ENCODE data around the gene MRTFB.
"Not testable (repeated sequence)": the region's sequence is repeated elsewhere in the genome, so short reads cannot be mapped to it uniquely, and the experiment has no call there.

MRTFB gene

DNA sequence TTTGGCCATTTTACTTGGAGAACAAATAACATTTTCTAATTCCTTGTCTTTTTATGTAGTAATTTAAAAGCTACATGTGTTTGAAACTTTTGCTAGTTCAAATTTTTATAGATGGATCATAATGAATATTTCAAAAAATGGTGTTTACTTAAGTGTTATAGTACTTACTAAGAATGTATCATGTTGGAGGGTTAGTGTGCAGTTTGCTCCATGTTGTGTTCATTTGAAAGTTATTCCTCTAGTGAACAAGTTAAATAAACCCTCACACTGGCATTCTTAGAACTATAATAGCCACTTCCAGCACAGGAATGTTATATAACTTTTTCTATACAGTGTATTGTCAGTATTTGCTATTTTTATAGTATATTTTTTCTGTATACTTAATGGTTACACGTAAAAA, 62.8 kb downstream of the MRTFB start:
- no peak for DNase-seq

DNA sequence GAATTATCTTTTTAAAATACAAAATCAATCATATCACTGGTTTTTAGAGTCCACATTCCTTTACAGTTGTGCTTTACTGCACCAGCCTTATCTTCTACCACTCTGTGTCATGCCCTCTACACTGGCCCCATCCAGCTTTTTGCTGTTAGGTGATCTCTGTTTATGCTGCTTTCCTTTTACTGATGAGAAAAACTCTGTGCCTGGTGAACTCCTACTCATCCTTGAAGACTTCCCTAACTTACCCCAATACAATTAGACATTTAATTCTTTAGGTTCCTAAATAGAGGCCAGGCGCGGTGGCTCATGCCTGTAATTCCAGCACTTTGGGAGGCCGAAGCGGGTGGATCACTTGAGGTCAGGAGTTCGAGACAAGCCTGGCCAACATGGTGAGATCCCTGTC, 64.6 kb downstream of the MRTFB start:
- no peak for DNase-seq

DNA sequence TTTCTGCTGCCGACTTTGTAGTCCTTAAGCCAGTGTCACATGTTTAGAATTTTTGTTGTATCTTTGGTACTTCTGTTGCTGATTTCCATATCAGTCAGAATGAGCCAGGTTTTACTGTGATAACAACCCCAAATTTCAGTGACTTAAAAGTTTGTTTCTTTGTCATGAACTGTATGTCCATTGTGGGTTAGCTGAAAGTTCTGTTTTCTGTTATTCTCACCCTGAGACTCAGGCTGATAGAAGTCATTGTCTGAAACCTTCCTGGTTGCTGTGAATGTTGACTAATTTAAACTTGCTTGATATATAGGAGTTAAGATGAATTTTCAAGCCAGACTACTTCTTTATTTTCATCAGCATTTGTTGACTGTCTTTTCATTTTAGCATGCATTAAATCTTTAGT, 68.8 kb downstream of the MRTFB start:
- DNase-seq = no peak

DNA sequence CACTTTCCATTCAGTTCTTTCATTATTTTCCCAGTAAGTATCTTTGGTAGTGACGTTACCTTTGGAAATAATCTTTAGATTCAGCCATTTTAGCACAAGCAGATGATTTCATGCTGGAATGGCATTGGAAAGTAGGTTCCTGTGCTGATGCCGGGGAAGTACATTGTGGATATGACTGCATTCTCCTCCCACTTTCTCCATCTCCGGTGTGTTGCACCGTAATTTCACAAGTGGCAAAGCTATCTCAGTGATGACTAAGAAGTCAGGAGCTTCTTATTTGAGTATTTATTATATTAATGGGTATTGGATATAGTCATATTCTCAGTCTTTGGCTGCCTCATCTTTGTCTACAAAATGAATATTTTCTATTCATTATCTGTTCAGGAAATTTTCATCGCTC, 69.8 kb downstream of the MRTFB start:
- DNase-seq = no peak

DNA sequence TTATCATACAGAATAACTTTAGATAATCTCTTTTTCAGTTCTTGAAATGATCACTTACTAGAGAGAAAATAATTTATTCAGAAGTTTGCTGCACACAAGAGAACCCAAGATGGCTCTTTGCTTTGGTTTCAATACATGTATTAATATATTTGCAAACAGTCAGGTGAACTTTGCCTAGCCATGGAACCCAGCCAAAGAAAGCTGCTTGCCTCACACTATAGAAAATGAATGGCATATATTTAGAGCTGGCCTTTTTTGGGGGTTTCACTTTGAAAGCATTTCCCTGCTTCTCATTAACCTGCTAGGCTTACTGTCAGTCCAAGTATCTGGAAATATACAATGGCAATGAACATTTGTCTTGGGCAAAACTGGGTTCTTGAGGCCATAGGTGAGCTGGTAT, 75.3 kb downstream of the MRTFB start:
- DNase-seq = no peak

DNA sequence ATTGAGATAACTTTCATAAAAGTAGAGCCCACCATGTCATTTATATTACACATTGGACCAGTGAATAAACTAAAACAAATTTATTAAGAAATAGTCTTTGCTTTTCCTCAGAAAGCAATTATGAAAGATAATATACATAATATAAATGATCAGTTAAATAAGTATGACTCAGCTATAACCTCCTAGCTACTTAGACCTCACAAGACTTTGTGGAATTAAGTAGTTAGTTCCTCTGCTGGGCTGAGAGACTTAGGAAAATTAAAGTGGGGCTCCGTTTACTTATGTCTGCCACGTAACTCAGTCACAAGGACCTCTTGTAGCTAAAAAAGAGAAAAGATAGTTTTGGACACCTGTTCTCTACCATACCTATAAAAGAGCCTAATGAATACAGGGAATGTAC, 76.9 kb downstream of the MRTFB start:
- DNase-seq = no peak

DNA sequence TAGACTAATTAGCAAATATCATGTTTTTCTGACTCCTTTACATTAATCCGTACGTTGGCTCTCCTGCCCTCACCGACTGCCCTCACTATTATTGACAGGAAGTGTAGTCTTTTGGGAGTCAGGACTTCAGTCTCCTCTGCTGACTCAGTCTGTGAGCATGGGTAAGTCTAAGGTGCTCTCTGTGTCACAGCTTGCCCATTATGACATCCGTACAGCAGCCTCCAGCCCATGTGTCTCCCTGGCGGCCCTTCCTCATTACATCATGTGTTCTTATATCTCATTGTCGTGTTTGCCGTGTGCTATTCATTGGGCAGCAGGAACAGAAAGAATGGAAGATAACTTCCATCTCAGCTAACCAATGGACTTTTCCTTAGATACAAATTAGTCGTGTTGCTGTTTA, 77.5 kb downstream of the MRTFB start:
- DNase-seq = no peak

DNA sequence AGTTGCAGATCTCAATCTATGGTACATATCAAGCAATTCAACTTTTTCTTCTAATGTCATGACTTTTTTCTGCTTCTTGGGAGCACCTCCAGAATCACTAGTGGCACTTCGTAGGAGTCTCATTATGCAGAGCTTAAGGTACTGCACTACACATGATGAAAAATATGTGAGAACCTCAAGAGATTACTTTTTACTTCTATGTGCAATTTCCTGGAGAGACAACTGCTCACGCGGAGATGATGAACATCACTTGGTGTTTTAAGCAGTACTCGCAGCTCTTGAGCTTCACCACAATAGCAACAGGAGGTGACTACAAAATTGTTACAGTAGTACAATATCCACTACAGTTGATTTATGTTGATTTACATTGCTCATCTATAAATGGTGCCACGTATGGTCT, 79.7 kb downstream of the MRTFB start:
- no peak for DNase-seq

DNA sequence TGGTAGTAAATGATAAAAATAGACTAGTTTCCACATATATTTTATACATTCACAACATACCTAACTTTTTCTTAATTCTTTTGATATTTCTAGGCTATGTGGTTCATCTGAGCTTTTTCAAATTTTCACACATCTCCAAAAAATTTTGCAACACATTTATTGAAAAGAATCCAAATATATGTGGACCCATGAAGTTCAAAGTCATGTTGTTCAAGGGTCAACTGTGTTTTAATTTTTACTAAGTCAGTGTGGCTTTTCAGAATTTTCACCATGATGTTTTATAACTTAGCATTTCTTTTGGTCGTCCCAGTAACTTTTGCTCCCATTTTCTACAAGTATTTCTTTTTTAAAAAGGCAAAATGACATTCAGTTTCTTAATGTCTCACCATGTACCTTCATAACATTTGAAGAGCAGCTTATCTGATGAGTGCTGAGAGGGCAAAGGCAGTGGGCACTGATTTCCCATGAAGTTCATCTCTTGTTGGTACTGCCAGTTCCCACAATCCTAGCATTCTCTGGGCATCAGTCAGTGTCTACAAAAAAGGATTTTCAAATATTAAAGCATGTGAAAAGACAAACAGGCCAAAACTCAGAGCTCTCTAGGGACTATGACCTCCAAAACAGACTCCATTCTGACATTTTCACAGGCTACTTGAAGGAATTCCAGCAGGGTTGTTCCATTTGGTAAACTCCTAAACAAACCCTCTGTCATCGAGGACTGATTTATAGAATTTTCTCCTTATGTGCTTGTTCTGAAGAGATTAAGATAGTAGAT, 80.3 kb downstream of the MRTFB start:
- DNase-seq = no peak

DNA sequence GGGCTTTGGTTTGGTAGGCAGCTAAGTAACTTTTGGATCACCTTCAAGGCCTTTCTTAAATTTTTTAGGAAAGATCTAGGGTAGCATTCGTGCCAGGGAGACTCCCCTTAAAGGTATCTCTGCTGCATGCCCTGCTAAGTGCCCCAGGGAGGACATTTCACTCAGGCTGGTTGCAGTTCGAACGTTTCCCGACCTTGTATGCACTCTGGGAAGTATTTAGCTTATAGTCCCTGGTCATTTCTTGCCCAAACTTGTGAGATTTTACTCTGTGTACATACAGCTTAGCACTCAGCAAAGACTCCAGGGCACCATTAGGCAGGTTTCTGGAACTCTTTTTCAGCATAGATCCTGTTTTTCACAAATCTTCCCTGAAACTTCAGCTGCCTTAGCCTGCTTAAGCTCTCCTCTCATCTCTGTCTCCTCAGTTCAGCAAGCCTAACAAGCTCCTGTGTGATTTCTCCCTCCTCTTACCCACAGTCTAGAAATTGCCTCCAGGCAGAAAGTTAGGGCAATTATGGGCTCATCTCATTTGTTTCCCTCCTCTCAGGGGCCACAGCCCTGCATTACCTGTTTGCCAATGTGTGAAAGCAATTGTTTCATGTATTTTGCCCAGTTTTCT, 84.6 kb downstream of the MRTFB start:
- no peak for DNase-seq

DNA sequence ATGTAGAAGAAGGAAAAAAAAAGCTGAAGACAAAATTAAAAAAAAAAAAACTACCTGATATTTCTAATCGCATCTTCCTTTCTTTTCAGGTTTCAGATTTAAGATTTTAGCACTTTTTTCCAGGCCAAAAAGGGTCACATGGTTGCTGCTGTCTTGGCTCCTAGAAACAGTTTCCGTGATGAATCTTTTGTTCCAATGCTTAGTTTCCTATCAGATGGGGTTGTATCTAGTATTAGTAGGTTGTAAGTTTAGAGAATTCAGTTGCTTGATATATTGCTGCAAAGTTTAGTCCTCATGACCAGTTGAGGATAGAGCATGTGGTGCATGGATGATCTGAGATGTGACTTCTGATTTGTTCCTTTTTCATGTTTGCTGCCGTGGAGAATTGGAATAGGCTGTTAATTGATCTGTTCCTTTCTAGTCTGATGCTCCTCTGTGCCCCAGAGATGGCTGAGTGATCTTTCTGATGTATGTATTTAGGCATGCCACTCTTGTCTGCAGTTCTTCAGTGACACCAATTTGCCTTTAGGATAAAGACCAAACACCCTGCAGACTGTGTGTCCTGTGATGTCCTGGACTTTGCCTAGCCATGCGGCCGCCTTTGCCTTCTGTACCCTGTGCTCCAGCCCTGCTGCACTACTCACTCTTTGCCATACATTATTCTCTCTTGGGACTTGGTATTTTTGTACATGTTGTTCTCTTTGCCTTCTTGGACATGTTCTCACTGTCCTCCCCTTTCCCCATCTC, 94.0 kb downstream of the MRTFB start:
- no peak for DNase-seq

DNA sequence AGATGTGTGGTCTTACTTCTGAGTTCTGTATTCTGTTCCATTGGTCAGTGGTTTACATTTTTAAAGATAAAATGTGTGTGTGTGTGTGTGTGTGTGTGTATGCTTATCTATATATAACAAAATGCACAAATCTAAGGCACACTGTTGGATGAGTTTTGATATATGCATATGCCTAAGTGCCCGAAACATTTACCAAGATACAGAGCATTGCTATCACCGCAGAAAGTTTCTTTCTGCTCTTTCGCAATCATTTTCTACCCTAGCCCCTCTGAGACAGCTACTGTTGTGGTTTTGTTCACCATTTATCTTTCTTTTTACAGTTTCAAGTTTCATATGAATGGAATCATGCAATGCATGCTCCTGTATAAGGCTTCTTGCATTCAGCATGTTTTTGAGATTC, 97.0 kb downstream of the MRTFB start:
- no peak for DNase-seq

DNA sequence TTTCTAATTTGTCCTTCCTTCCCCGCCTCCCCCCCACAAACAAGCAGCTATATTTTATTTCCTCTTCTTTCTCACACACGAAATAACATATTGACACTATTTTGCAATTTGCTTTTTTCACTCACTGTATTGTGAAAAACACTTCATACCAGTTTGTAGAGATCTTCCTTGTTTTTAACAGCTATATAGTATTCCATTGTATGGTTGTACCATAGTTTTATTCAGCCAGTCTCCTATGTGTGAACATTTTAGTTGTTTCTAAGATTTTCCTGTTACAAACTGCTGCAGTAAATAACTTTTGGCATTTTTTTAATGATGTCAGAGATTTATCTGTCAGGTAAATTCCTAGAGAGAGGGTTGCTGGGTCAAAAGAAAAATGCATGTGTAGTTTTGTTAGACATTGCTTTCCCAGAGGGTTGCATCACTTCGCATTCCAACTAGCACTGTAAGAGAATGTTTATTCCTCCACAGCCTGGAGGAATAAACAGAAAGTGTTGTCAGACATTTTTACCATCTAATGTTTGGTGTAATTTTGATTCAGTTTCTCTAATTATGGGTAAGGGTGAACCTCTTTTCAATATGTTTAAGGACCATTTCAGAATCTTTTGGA, 101.2 kb downstream of the MRTFB start:
- DNase-seq = no peak

DNA sequence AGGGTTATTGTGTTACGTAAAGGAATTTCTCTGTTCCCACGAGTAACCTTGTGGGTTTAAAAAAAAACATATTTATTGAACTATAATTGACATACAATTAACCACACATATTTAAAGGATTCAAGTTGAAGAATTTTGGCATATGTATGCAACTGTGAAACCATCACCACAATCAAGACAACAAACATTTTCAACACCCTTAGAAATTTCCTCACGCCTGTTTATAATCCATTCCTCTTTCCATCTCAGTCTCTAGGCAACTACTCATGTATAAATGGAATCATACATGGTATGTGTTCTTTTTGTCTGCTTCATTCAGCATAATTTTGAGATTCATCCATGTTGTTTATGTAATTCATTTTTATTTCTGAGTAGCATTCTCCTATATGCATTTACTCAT, 104.0 kb downstream of the MRTFB start:
- no peak for DNase-seq

DNA sequence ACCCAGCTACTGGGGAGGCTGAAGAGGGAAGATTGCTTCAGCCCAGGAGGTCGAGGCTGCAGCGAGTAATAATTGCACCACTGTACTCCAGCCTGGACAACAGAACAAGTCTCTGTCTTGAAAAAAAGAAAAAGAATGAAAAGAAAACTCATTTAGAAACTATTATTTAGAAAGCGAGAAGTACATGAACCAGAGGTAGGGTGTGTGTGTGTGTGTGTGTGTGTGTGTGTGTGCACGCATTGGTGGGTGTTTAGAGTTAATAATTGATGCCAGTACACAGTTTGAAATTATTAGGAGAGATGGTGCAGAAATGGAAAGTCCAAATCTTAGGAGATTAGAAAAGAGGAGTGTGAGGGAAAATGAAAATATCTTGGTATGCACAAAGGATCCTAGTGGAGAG, 106.6 kb downstream of the MRTFB start:
- no peak for DNase-seq

DNA sequence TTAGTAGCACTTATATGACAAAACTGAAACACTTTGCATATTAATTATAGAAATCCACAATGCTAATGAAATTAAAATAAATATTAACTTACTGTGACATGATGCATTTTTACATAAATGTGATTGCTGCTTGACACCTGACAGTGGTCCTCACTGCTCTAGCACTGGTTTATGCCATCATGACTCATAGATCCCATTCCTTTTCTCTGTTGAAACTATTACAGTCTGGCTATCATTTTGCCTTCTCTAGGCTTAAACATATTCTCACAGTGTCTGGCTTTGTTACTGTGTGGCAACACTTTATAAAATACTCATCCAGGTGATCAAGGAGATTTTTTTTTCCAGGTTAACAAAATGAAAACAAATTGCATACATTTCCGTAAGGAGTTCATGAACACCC, 108.0 kb downstream of the MRTFB start:
- no peak for DNase-seq

DNA sequence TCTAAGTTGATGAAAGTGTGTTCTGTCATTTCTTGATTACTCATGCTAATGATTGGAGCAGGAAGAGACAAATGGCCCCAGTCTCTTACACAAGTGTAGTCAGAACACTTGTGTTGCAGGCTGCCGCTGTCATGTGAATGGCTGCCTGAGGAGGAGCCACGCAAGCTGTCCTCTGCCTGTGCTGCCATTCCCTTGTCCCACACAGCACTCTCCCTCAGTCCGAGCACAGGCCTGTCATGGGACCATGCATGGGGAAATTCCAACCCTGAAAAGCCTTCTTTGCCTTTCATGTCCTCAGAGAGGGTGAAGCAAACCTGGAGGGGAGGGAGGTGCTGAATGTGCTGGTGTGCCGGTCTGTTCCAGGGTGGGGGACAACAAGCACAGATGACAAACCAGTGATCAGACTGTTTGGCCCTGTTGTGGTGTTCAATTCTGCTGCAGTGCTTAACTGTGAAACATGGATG, 109.4 kb downstream of the MRTFB start:
- no peak for DNase-seq

DNA sequence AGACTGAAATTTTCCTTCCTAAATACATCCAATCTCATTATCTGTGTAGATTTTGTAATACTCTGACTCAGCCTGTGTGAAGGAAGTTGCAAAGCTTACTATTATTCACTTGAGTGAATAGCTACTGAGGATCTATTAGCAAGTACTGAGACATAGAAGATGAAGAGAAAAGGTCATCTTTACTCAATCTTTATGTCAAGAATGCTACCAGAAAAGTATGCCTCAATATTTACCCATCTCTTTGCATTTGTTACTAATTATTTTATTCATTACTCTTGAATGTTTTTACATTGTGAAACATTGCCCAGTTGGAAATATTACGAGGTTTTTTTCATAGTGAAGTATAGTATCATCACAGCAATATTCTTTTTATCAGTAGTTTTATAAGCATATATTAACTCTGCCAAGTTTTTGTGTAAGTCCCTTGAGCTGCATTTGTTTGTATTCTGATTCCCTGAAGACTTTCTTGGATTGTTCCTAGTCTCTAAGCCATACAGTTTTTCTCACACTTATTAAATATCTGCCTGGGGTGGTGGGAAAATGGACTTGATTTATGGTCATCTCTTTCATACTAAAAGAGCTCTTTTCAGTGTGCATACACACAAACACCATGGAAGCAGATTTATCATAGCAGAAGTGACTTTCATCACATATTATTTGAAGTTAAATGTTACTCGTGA, 110.4 kb downstream of the MRTFB start:
- no peak for DNase-seq

DNA sequence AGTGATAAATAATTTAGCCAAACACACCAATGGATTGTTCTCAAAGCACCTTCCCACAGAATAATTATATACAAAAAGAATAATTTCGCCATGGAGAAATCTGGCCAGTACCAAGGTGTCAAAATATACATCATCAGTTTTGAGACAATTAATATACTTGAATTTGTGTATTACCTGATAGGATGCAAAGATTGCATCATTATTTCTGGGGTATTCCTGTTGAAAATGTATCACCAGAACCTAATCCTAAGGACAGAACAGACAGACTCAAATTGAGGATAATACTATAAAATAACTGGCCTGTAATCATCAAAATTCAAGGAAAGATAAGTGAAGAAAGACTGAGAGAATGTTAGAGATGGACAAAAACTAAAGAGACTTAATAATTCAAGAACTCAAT, 111.9 kb downstream of the MRTFB start:
- DNase-seq = no peak

DNA sequence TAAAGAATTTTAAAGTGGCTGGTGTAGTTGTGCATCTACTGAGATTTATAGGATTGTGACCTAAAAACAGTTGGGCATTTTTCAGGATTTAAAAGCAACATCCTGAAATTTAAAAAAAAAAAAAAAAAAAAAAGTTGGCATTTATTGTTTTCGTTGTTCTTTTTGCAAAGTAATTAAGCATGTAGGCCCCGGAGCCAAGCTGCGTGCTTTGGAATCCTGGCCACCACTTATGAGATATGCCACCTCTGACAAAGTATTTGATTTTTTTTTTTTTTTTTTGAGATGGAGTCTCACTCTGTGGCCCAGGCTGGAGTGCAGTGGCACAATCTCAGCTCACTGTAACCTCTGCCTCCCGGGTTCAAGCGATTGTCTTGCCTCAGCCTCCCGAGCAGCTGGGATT, 112.8 kb downstream of the MRTFB start:
- DNase-seq = not testable (repeated sequence)

DNA sequence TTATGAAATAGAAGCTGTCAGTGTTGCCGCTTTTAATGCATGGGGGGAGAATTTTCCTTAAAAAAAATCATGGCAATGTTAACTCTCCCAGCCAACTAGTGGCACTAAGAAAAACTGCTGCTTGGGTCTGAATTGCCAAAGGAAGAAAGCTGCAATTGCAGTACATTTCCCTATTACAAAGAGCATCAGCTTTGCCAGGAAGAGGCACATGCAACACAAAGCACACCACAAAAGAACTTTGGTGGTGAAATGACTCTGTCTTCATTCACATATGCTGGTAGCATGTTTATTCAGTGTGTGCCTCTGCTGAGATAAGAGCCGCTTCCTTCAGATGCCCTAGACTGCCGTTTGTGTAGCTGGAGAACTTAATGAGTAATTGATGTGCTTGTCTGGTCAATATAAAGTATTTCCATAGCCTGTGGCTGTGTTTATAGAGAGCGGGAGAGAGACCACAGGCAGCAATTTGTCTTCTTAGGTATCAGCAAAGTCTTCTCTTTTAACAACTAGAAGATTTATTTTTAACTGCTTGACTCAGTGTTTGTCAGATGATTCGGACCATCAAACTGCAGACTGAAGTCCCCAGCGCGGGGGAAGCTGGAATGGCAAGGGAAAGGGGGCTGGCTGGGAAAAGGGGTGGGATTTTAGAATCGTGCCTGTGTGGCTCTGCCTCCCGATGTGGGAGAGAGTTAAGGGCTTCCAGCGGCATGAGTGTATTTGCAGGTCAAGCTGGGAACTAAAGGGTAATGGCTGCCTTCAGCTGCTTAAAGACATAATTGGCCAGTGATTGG, 115.1 kb downstream of the MRTFB start:
- DNase-seq = no peak

DNA sequence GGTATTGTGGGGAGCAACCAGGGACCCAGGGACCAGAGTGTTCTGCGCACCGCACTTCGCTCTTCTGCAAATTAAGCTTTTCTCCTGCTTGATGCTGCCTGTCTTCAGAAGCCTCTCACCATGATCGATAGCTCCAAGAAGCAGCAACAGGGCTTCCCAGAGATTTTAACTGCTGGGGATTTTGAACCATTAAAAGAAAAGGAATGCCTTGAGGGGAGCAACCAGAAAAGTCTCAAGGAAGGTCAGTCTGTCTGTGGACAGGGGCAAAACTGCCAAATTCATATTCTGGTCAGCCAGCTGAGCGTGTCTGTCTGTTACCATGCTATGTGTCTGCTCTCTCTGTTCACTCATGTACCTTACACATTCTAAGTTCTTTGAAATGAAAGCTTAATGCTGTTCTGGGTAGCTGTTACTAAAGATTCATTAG, 115.7 kb downstream of the MRTFB start:
- no peak for DNase-seq
